ENCODE data around the gene MAPK13.

Gene MAPK13

GRCh38 chr6:36155662-36156061, 25.3 kb downstream of the MAPK13 start:
- DNase-seq, result no peak

- DNase-seq, result no peak
Measured at GRCh38 chr6:36160147-36160760, 29.9 kb downstream of the MAPK13 start.

GRCh38 chr6:36169023-36170007, 39.0 kb downstream of the MAPK13 start:
- DNase-seq, result no peak

DNA sequence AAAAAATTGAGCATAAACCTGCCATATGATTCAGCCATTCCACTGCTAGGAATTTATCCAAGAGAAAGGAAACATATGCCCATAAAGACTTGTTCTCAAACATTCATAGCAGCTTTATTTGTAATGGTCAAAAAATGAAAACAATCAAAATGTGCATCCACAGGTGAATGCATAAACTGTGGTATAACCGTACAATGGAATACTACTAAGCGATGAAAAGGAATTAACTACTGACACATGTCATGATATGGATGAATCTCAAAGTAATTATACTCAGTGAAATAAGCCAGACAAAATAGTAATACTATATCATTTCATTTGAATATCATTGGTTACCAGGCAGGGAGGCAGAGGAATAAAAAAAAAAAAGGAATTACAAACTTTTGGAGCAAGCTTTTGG, 40.4 kb downstream of the MAPK13 start:
- DNase-seq, result no peak

DNA sequence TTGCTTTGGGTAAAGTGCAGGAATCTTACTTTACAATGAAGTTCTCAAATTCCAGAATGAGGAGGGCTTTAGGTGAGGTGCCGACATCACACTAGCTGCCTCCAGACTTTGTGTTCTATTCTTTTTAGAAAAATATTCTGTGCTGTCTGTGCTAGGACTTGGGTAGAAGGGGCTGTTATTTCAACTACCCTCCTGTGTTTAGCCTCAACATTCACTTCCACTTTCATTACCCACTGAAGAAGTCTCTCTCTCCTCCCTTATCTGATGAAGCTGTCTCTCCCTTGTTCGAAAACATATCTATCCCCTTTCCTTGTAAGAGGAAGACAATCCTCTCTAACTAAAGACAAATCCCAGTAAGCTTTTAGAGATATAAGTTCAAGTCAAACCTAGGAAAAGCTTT, 41.3 kb downstream of the MAPK13 start:
- no peak for DNase-seq

- DNase-seq, result no peak
Measured at GRCh38 chr6:36177166-36177565, 46.9 kb downstream of the MAPK13 start.

GRCh38 chr6:36178544-36178943, 48.2 kb downstream of the MAPK13 start:
- no peak for DNase-seq

GRCh38 chr6:36180126-36180525, 49.8 kb downstream of the MAPK13 start:
- DNase-seq, result no peak

GRCh38 chr6:36184311-36184710, 54.0 kb downstream of the MAPK13 start:
- no peak for DNase-seq

DNA sequence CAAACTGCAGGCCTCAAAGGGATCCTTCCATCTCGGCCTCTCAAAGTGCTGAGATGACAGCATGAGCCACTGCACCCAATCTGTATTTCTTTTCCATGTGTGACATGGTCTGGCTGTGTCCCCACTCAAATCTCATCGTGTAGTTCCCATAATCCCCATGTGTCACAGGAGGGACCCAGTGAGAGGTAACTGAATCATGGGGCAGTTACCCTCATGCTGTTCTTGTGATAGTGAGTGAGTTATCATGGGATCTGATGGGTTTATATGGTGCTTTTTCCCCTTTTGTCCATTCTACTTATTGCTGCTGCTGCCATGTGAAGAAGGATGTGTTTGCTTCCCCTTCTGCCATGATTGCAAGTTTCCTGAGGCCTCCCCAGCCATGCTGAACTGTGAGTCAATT, 55.9 kb downstream of the MAPK13 start:
- DNase-seq, result no peak

- no peak for DNase-seq
Measured at GRCh38 chr6:36187446-36187845, 57.1 kb downstream of the MAPK13 start.

All from femur (tissue), 1 donor.